AG04450 (cell line): ENCODE measurements around the gene IMMP2L. TPM values are rescaled to one million over a fixed set of nuclear protein-coding genes. Genes with fewer than 3 reads are reported as not detected.
"Not testable (repeated sequence)": the region's sequence is repeated elsewhere in the genome, so short reads cannot be mapped to it uniquely, and the experiment has no call there.

Experiments used
- CTCF ChIA-PET: fragments of 300-600, 350-600 bp; formaldehyde crosslinking; extraction: SDS; loops from one replicate; lab custom pipeline; 2022; ENCODE audit warnings: antibody characterized with exemption, inconsistent platforms; lab: Charles Lee
- POLR2A ChIA-PET: fragments of 350-600 bp; formaldehyde crosslinking; extraction: SDS; loops from one replicate; lab custom pipeline; 2021; ENCODE audit warnings: antibody characterized with exemption, inconsistent platforms; lab: Yijun Ruan, JAX
- DNase-seq: peaks from one replicate; pipeline ENCODE4 v3.0.0-alpha.2; 2011; ENCODE audit warnings: low read depth, low spot score
- H3K27ac ChIP-seq: one replicate; pipeline ENCODE4 v1.5.1; 2012; ENCODE audit warnings: low read depth, low read length, control low read depth
- H3K27me3 ChIP-seq: one replicate; pipeline ENCODE4 v1.6.0; 2012; ENCODE audit warnings: low read length; ENCODE audit not compliant: control insufficient read depth, insufficient read depth
- H3K4me3 ChIP-seq: 2 replicates; pipeline ENCODE4 v1.5.1; 2011; ENCODE audit warnings: mild to moderate bottlenecking, low read depth, low read length, control low read depth
- H3K9me3 ChIP-seq: 2 replicates; pipeline ENCODE4 v1.5.1; 2012; ENCODE audit warnings: low read length; ENCODE audit not compliant: control insufficient read depth, insufficient read depth
- polyA plus RNA-seq: library from polyadenylated mRNA; depleted of rRNA; stranded (reverse); fragments of >200 nt; gene quantifications from 2 replicates; pipeline ENCODE4 v1.2.3, GENCODE V29; 2011
- TF ChIP-seq, protein P1 (sequence below): IDR thresholded peaks from 2 replicates; pipeline ENCODE4 v1.5.1; 2011; ENCODE audit warnings: low read depth, low read length, control low read depth, inconsistent platforms

The IMMP2L gene
- polyA plus RNA-seq, 1 experiment, result 8.0 TPM

GRCh38 chr7:111076205-111076604, 486.1 kb downstream of the IMMP2L start:
- CTCF ChIA-PET, result interaction anchor here (1.5 kb wide), 1 partner anchor 14 kb away, joined by 4 read pairs; no protein-coding TSS in a partner anchor
- no peak overlapping the region for H3K27ac ChIP-seq
- no peaks in the 10 kb centered on the region for H3K9me3 ChIP-seq
- no peak for DNase-seq
- no peaks in the 10 kb centered on the region for H3K27me3 ChIP-seq
- TF ChIP-seq, protein P1, sequence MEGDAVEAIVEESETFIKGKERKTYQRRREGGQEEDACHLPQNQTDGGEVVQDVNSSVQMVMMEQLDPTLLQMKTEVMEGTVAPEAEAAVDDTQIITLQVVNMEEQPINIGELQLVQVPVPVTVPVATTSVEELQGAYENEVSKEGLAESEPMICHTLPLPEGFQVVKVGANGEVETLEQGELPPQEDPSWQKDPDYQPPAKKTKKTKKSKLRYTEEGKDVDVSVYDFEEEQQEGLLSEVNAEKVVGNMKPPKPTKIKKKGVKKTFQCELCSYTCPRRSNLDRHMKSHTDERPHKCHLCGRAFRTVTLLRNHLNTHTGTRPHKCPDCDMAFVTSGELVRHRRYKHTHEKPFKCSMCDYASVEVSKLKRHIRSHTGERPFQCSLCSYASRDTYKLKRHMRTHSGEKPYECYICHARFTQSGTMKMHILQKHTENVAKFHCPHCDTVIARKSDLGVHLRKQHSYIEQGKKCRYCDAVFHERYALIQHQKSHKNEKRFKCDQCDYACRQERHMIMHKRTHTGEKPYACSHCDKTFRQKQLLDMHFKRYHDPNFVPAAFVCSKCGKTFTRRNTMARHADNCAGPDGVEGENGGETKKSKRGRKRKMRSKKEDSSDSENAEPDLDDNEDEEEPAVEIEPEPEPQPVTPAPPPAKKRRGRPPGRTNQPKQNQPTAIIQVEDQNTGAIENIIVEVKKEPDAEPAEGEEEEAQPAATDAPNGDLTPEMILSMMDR, result no peak
- no peak overlapping the region for H3K4me3 ChIP-seq
- POLR2A ChIA-PET, result no interaction called here

- Histone ChIP-seq H3K27me3 (no peaks in the 10 kb centered on the region), H3K4me3 (no peak overlapping the region), H3K27ac (no peak overlapping the region), H3K9me3 (no peaks in the 10 kb centered on the region)
- no peak for DNase-seq
- ChIA-PET CTCF (interaction anchor here (1.5 kb wide), 1 partner anchor 15 kb away, joined by 4 read pairs; no protein-coding TSS in a partner anchor), POLR2A (no interaction called here)
- TF ChIP-seq, protein P1, result no peak
Measured at GRCh38 chr7:111075498-111075897, 486.8 kb downstream of the IMMP2L start.

DNA sequence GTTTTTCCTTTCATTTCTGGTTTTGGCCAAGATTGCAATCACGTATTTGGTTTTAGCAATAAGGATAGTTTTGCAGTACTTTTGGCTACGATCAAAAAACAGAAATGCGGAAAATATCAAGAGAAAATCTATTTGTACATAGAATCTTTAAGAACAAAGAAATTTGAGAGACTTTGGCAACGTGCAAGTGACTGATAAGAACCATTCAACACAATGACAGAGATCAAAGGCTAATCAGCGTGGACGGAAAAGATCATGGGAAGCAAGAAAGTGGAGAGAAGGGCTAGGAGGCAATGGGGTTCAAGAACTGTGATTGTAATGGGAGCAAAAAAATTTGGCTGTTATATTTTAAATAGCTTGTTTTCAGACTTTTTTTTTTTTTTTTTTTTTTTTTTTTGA, 487.5 kb downstream of the IMMP2L start:
- POLR2A ChIA-PET, result no interaction called here
- no peaks in the 10 kb centered on the region for H3K9me3 ChIP-seq
- no peak overlapping the region for H3K27ac ChIP-seq
- CTCF ChIA-PET, result no interaction called here
- TF ChIP-seq, protein P1, result no peak
- no peak for DNase-seq
- H3K4me3 ChIP-seq, result no peak overlapping the region
- H3K27me3 ChIP-seq, result no peaks in the 10 kb centered on the region

GRCh38 chr7:111074071-111074747, 488.1 kb downstream of the IMMP2L start:
- CTCF ChIA-PET, result no interaction called here
- POLR2A ChIA-PET, result no interaction called here
- no peaks in the 10 kb centered on the region for H3K27me3 ChIP-seq
- H3K9me3 ChIP-seq, result no peaks in the 10 kb centered on the region
- DNase-seq, result no peak
- TF ChIP-seq, protein P1, result no peak
- H3K4me3 ChIP-seq, result no peak overlapping the region
- no peak overlapping the region for H3K27ac ChIP-seq

- H3K27ac ChIP-seq, H3K27me3 ChIP-seq, POLR2A ChIA-PET, H3K4me3 ChIP-seq, CTCF ChIA-PET, DNase-seq, H3K9me3 ChIP-seq: not testable (repeated sequence)
Measured at GRCh38 chr7:111072658-111073057, 489.6 kb downstream of the IMMP2L start.
